Spleen (tissue), 11 donors: ENCODE results near the gene SPECC1. TPM values are rescaled to one million over a fixed set of nuclear protein-coding genes. Genes with fewer than 3 reads are reported as not detected.

ENCODE experiments used
- DNase-seq: peaks from one replicate; pipeline ENCODE4 v3.0.0-alpha.2; 2020
- H3K27ac ChIP-seq, 8 donors: fragments of 200-600 bp; sonication (generic) in 7 of 8; 1 replicate in 4 of 8; 2 replicates in 4 of 8; pipeline versions ENCODE4 v1.5.0 to v1.8.0; 2016 to 2021; ENCODE audit warnings: inconsistent platforms in 4 of 8, mild to moderate bottlenecking in 4 of 8, moderate library complexity in 1 of 8
- H3K27me3 ChIP-seq, 7 donors: fragments of 200-600 bp; sonication (generic) in 6 of 7; replicated peaks in 1 of 7; 1 replicate in 4 of 7; 2 replicates in 3 of 7; pipeline versions ENCODE4 v1.5.0 to v1.8.0; 2016 to 2021; ENCODE audit warnings: inconsistent platforms in 3 of 7, mild to moderate bottlenecking in 1 of 7
- H3K36me3 ChIP-seq, 6 donors: fragments of 200-600 bp; sonication (generic) in 5 of 6; 1 replicate in 4 of 6; 2 replicates in 2 of 6; pipeline versions ENCODE4 v1.5.0 to v1.8.0; 2016 to 2021; ENCODE audit warnings: inconsistent platforms in 2 of 6
- H3K4me1 ChIP-seq, 6 donors: fragments of 200-600 bp; sonication (generic) in 5 of 6; 1 replicate in 3 of 6; 2 replicates in 3 of 6; pipeline versions ENCODE4 v1.5.0 to v1.8.0; 2016 to 2021; ENCODE audit warnings: inconsistent platforms in 3 of 6
- H3K4me3 ChIP-seq, 8 donors: fragments of 200-600 bp; sonication (generic) in 7 of 8; 1 replicate in 4 of 8; 2 replicates in 4 of 8; pipeline versions ENCODE4 v1.5.0 to v1.8.0; 2016 to 2021; ENCODE audit warnings: inconsistent platforms in 4 of 8, mild to moderate bottlenecking in 4 of 8, moderate library complexity in 2 of 8
- H3K9me3 ChIP-seq, 8 donors: fragments of 200-600 bp; sonication (generic) in 7 of 8; 1 replicate in 4 of 8; 2 replicates in 4 of 8; pipeline versions ENCODE4 v1.5.0 to v1.8.0; 2016 to 2021; ENCODE audit warnings: inconsistent platforms in 4 of 8
- CTCF ChIP-seq, 11 experiments: fragments of 200-600 bp in 7 of 11; fragments of 450-650 bp in 4 of 11; sonication (generic) in 4 of 11; IDR thresholded peaks in 8 of 11; conservative IDR thresholded peaks in 3 of 11; 1 replicate in 7 of 11; 2 replicates in 4 of 11; pipeline versions ENCODE4 v1.4.0 to v1.8.0; 2016 to 2021; ENCODE audit warnings: antibody characterized with exemption in 11 of 11, inconsistent platforms in 4 of 11, mild to moderate bottlenecking in 1 of 11
- POLR2A ChIP-seq, 3 donors: fragments of 450-650 bp; IDR thresholded peaks; one replicate each; pipeline ENCODE4 v1.5.1; 2017; ENCODE audit warnings: antibody characterized with exemption in 3 of 3, mild to moderate bottlenecking in 1 of 3
- POLR2AphosphoS5 ChIP-seq, 3 donors: sonication (generic); formaldehyde crosslinking; IDR thresholded peaks; one replicate each; pipeline ENCODE4 v1.5.1; 2017; ENCODE audit warnings: antibody characterized with exemption in 3 of 3
- WGBS, 5 donors: extraction: QIAGEN DNeasy Blood & Tissue Kit in 3 of 5; methylation state at CpG; one replicate each; pipeline versions ENCODE4 v1.1.5 to v1.1.7; 2013 to 2018; 5-methylcytosine and 5-hydroxymethylcytosine counted together
- intact Hi-C: fragments of 100-400 bp; cut with DNase I; formaldehyde crosslinking; loops from one replicate; pipeline ENCODE4 v1.15.0; 2023; ENCODE audit warnings: low total_unique reads
- polyA plus RNA-seq, 3 donors: library from polyadenylated mRNA; stranded (reverse); fragments of 200-250 nt; gene quantifications; one replicate each; pipeline ENCODE4 v1.2.1, GENCODE V29; 2013
- total RNA-seq, 7 donors: library from RNA; depleted of rRNA in 3 of 7; stranded (reverse); fragments of >200 nt in 3 of 7; fragmentation: NEBNext Ultra II Directional in 4 of 7; extraction: Animal tissue kit (Norgen Biotek cat#: 25700) in 4 of 7; gene quantifications; one replicate each; pipeline versions ENCODE4 v1.1.0 to v1.2.1, GENCODE V29; 2016 to 2021
- donor health status: healthy with polysubstance abuse.
- donor health status: DM: no; HTN: no; CAD: no; lungs with moderate emphysema.
- donor health status: DM: no; HTN: no; CAD: no.
- donor health status: Bipolar disorder and iron deficiency.
- donor health status: healthy.
- donor health status: DM: no; HTN: no; CAD: no.
- donor health status: DM: yes; HTN: yes; CAD: no.

SPECC1 gene
- total and polyA plus RNA-seq, 10 donors: 7.4 to 129 (median 84.8) TPM

DNA sequence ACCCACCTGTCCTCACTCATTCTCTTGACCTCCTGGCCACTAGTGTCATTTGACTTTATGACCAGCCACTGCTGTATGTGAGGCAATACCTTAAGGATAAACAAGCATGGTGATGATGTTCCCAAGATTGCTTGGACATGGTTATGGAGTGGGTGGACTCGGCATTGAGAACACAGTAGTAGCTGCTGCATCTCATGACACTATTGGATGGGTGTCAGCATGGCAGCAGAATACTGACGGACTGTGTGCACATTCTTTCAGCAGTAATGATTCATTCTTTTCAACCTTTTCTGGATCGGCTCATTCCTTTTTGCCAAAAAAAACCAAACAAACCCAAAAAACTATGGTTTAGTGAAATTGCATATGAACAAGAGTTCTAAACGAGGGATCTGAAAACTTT is 13.5 kb downstream of the SPECC1 start:
- TF ChIP-seq POLR2A (IDR thresholded peaks at IDR 0.05) (no peak), POLR2AphosphoS5 (IDR thresholded peaks at IDR 0.05) (no peak)
- no peaks in the 10 kb centered on the region for H3K9me3 ChIP-seq
- no peak overlapping the region for H3K4me3 ChIP-seq
- no peak overlapping the region for H3K27ac ChIP-seq
- intact Hi-C loops: no loop called here
- no peaks in the 10 kb centered on the region for H3K4me1 ChIP-seq
- DNase-seq: no peak
- no peaks in the 10 kb centered on the region for H3K36me3 ChIP-seq
- H3K27me3 ChIP-seq: no peaks in the 10 kb centered on the region
- whole genome bisulfite sequencing, 5 donors: 69 to 89% (median 85%) methylated on average over 4 of the region's 4 CpGs

DNA sequence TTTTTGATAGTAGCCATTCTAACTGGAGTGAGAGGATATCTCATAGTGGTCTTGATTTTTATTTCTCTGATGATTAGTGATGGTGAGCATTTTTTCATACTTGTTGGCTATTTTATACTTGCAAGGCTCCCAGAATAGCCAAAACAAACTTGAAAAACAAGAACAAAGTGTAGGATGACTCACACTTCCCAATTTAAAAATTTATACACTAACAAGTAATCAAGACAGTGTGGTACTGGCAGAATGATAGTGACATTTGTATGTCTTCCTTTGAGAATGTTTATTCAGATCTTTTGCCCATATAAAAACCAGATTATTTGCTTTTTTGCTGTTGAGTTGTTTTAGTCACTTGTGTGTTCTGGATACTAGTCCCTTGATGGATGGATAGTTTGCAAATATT is 17.8 kb downstream of the SPECC1 start:
- no peaks in the 10 kb centered on the region for H3K4me1 ChIP-seq
- DNase-seq: no peak
- no peak overlapping the region for H3K4me3 ChIP-seq
- H3K27me3 ChIP-seq: no peaks in the 10 kb centered on the region
- no peaks in the 10 kb centered on the region for H3K36me3 ChIP-seq
- H3K27ac ChIP-seq: no peak overlapping the region
- TF ChIP-seq POLR2AphosphoS5 (IDR thresholded peaks at IDR 0.05) (no peak), CTCF (IDR thresholded peaks at IDR 0.05 in 8 of 11, conservative IDR thresholded peaks at IDR 0.05 in 3 of 11) (no peak), POLR2A (IDR thresholded peaks at IDR 0.05) (no peak)
- H3K9me3 ChIP-seq: no peaks in the 10 kb centered on the region
- intact Hi-C loops: no loop called here

DNA sequence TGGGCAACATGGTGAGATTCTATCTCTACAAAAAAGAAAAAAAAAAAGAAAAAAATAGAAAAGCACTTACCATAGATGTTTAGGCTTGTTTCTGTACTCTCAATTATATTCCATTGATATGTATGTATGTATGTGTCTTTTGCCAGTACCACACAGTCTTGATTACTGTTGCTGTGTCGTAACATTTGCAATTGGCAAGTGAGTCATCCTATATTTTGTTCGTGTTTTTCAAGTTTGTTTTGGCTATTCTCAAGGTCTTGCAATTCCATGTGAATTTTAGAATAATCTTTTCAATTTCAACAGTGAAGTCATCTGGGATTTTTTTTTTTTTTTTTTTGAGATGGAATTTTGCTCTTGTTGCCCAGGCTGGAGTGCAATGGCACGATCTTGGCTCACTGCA is 19.3 kb downstream of the SPECC1 start:
- TF ChIP-seq CTCF (IDR thresholded peaks at IDR 0.05 in 8 of 11, conservative IDR thresholded peaks at IDR 0.05 in 3 of 11) (no peak), POLR2AphosphoS5 (IDR thresholded peaks at IDR 0.05) (no peak), POLR2A (IDR thresholded peaks at IDR 0.05) (no peak)
- Histone ChIP-seq H3K4me3 (no peak overlapping the region), H3K27me3 (no peaks in the 10 kb centered on the region), H3K36me3 (no peaks in the 10 kb centered on the region), H3K27ac (no peak overlapping the region), H3K9me3 (no peaks in the 10 kb centered on the region), H3K4me1 (no peaks in the 10 kb centered on the region)
- no peak for DNase-seq
- intact Hi-C loops: no loop called here
- 74 to 84% (median 80%) methylated on average over 3 of the region's 3 CpGs for WGBS, 5 donors

GRCh38 chr17:20032636-20033035 is 23.5 kb downstream of the SPECC1 start:
- no peaks in the 10 kb centered on the region for H3K4me1 ChIP-seq
- no peaks in the 10 kb centered on the region for H3K9me3 ChIP-seq
- H3K36me3 ChIP-seq: no peaks in the 10 kb centered on the region
- H3K4me3 ChIP-seq: no peak overlapping the region
- 75 to 83% (median 83%) methylated on average over 7 of the region's 7 CpGs for WGBS, 5 donors
- intact Hi-C loops: no loop called here
- H3K27ac ChIP-seq: no peak overlapping the region
- no peak for TF ChIP-seq POLR2A (IDR thresholded peaks at IDR 0.05)
- TF ChIP-seq CTCF (IDR thresholded peaks at IDR 0.05 in 8 of 11, conservative IDR thresholded peaks at IDR 0.05 in 3 of 11): no peak
- TF ChIP-seq POLR2AphosphoS5 (IDR thresholded peaks at IDR 0.05): no peak
- H3K27me3 ChIP-seq: no peaks in the 10 kb centered on the region
- DNase-seq: no peak

- intact Hi-C loops: no loop called here
- H3K36me3 ChIP-seq: no peaks in the 10 kb centered on the region
- 65 to 76% (median 68%) methylated on average over 3 of the region's 3 CpGs for WGBS, 5 donors
Measured at GRCh38 chr17:20033415-20033814, 24.3 kb downstream of the SPECC1 start.

More at GRCh38 chr17:20033415-20033814, 24.3 kb downstream of the SPECC1 start:
- Histone ChIP-seq H3K4me3 (no peak overlapping the region), H3K27me3 (no peaks in the 10 kb centered on the region), H3K27ac (peak overlapping the region in 1 of 8 donors; percentile 0), H3K4me1 (no peaks in the 10 kb centered on the region), H3K9me3 (no peaks in the 10 kb centered on the region)
- TF ChIP-seq CTCF (IDR thresholded peaks at IDR 0.05 in 8 of 11, conservative IDR thresholded peaks at IDR 0.05 in 3 of 11) (no peak), POLR2AphosphoS5 (IDR thresholded peaks at IDR 0.05) (no peak), POLR2A (IDR thresholded peaks at IDR 0.05) (no peak)
- DNase-seq: no peak
